GM18868 (cell line): Measurements from ENCODE around the gene MLLT1.

ENCODE experiments used
- ATAC-seq: cut with Tn5 transposase; IDR thresholded peaks from one replicate; pipeline ENCODE4 v1.9.1; 2021; ENCODE audit warnings: mild to moderate bottlenecking, moderate library complexity; ENCODE audit not compliant: unreplicated experiment

Gene MLLT1

DNA sequence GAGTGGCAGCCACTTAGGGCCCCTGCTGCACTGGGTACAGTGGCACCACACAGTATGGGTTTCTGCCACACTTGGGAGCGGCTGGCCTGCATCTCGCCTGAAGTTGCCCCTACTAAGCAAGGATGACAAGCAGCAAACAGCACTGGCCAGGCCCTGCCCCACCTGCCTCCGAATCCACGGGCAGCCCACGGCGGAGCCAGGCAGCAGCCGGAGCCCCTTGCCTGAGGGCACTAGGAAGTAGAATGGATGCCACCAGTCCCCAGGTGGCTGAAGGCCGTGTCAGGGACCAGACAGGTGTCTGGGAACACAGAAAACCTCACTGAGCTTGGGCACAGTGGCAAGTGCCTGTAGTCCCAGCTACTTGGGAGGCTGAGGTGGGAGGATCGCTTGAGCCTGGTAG lies 19.4 kb downstream of the MLLT1 start:
- ATAC-seq, result no peak

DNA sequence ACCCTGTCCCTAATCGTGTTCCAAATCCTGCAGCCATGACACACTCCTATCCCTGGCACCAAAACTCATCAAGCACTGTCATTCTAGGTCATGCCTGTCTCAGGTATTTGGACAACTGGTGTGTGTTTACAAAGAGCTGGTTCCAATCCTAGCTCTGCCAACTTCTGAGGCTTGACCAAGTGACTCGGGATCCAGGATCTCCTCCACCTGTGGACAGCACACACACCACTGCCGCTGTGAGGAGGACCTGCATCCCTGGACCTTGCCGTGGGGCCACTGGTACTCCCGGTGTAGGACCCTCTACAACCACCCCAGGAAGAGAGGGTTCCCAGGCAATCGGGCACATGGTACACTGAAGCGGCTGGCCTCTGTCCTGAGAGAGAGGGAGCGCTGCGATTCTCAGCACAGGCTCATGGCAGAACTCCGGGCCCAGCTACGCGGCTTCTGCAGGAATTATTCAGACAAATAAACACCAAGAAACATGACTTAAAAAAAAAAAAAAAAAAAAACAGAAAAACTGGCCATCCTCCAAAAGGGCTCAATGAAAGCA lies 20.4 kb downstream of the MLLT1 start:
- no peak for ATAC-seq

DNA sequence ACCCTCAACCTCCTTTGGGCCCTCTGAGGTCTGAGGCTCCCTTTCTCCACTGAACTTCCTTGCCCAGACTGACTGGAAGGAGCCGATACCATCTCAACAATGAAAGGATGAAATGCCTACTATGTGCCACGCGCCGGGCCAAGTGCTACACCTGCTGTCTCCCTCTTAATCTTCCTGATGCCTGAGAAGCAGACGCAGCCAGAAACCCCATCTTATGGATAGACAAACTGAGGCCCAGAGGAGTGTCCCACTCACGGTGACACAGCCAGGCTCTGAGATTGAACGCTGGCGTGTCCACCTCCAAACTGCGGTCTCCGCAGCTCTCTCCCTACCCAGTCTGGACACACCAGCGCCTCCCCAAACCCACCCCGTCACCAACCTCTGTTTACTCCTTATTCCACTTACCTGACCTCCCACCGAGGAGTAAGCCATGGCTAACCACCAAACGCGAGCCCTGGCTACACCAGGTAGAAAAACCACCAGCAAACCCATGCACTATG lies 20.9 kb downstream of the MLLT1 start:
- no peak for ATAC-seq

DNA sequence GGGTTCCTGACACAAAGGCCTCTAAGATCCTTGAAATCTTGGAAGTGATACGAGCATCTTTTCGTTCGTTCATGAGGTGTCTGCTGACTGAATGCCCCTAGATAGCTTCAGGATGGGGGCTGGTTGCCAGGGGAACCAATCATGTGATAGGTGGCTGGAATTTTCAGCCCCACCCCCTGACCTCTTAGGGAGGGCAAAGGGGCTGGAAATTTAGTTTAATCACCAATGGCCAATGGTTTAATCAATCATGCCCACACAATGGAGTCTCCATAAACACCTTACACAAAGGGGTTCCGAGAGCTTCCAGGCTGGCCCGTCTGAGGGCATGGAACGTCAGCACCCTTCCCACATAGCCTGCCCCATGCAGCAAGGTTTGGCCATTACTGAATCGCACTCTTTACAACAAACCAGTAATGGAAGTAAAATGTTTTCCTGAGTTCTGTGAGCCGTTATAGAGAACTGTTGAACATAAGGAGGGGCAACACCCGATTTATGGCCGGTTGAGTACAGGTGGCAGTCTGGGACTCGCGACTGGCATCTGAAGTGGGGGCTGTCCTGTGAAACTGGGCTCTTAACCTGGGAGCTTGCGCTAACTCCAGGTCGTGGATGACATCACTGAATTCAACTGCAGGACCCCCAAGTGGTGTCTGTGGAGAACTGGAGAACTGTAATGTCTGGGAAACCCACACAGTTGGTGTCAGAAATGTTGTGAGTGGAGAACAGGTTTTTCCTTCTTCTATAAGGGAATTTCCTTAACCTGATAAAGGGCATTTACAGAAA lies 25.6 kb downstream of the MLLT1 start:
- no peak for ATAC-seq

DNA sequence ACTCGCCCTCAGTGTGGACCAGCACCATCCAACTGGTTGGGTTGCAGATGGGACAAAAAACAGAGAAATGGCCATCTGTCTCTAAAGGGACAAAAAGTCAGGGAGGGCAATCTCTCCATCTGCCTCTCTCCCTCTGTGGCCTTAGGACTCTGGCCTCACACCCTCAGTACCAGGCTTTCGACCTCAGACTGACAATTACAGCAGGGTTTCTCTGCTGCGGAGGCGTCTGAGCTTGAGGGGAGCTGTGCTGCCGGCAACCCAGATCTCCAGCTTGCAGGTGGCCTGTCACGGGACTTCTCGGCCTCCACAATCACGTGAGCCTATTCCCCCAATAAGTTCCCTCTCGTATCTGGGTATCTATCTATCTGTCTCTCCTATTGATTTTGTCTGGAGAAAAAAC lies 27.7 kb downstream of the MLLT1 start:
- no peak for ATAC-seq

DNA sequence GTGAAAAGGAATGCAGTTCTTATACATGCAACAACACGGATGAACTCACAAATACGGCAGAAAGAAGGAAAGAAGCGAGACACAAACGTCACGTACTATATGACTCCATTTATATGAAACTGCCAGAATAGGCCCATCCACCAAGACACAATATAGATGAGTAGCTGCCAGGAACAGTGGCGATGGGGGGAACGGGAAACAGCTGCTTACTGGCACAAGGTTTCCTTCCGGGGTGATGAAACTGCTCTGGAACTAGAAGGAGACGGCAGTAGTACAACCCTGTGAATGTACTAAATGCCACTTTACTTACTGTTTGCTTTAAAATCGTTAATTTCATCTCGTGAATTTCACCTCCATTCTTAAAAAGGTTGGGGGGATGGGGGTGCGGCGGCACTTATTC lies 28.9 kb downstream of the MLLT1 start:
- no peak for ATAC-seq

DNA sequence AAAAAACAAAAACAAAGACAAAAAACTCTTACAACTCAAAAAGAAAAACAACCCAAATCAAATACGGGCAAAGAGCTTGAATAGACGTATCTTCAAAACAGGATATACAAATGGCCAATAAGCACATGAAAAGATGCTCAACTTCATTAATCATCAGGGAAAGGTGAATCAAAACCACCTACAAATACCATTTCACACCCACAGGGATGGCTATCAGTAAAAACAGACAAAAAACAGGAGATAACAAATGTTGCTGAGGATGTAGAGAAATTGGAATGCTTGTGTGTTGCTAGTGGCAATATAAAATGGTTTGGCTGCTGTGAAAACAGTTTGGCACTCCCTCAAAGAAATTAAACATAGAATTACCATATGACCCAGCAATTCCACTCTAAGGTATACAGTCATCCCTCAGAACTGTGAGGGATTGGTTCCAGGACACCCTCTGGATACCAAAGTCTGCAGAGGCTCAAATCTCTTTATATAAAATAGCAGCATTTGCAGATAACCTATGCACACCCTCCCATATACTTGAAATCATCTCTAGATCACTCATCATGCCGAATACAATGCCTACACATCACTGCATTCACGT lies 29.7 kb downstream of the MLLT1 start:
- no peak for ATAC-seq

DNA sequence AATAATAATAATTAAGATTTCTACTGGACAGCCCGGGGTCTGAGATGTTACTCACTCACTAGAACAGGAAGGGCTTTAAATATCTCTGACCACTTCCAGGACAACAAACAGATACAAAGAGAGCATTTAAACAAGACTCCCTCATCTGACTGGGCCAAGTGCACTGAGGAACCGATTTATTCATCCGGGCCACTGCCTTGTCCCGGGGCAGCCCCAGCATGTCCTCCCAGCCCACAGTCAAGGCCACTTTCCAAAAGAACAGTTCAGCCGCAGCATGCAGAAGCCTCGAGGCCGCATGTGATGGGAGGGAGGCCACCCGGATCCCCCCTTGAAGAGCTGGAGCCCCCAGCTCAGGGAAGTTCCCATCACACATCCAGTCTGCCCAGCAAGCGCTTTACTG lies 30.5 kb downstream of the MLLT1 start:
- ATAC-seq, result no peak

DNA sequence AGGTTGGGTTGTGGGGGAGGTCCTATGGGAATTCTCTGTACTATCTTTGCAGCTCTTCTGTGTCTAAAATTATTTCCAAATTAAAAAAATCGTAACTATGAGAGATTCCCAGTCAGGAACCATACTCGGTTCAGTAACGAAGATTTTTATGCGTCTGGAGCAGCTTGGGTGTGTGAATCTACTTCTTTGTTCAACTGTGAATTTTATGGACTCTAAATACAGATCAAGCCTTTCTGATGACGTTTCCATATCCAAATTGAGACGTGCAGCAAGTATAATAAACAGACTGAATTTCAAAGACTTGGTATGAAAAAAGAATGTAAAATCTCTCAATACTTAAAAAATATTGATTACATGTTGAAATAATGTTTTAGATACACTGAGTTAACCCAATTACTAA lies 30.9 kb downstream of the MLLT1 start:
- no peak for ATAC-seq

DNA sequence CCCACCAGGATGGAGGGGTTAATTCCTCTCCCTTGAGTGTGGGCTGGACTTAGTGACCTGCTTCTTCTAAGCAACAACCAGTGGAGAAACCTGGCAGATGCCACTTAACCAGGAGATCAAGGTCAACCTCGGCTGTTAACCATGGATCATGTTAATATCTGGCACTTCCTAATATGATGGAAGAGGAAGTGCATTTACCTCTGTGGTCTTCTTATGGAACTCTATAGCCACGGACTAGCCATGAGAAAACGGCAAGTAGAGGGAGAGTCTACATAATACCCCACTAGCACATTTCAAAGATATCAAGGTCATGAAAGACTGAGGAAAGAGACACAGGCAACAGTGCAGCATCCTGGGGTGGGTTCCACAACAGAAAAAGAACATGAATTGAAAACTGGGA lies 31.4 kb downstream of the MLLT1 start:
- no peak for ATAC-seq

DNA sequence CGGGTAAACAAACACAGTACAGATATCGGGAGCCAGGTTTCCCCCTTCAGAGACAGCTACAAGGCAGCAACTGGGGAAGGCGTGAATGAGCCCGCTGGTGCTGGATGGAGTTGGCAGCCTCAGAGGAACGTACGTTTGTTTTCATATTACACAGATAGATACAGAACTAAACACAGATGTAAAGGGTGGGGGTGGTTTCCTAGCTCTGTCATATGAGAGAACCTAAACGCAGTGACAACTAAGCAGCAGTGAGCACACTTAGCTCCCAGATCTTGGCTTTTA lies 32.8 kb downstream of the MLLT1 start:
- no peak for ATAC-seq

DNA sequence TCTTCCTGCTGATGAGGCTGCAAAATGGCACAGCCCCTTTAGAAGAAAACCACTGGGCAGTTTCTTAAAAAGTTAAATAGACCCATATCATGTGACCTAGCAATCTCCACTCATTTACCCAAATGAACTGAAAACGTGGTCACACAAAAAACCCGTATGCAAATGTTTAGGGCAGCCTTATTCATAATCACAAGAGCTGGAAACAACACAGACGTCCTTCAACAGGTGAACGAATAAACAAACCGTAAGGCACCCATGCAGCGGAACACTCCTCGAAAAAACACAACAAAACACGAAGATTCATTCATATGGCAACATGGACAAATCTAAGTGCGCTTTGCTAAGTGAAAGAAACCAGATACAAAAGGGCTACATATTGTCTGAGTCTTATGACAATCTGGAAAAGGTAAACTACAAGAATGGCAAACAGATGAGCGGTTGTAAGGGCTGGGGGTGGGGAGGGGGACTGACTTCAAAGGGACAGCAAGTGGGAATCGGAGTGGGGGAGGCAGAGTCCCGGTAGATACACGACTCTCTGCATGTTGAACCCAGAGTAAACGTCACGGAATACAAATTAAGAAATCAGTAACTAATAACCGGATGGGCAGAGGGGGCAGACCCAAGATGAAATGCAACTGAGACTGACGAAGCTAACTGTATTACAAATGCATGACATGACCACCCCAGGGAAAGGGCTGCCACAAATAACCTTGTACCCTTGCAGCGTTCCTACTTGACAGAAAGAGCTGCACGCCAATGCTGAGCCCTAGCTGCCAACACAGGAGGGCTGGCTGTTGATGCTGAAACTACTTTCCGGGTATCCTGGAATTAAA lies 33.4 kb downstream of the MLLT1 start:
- no peak for ATAC-seq

DNA sequence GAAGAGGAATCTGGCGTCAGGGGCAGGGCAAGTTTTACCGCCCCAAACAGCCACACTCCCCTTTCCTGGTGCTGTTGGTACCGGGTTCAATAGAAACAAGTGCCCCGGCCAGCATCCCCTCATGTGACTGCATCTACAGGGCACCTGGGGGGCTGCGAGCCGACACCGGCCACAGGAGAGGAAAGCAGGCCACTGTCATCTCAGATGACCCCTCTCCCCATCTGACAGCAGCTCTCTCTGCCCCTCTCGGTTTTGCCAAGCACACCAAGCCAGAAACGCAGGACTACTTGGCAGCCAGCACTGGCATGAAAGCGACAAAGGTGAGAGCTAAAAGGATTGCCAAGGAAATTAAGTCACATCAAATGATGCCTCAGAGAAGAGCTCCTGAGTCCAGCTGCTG lies 37.1 kb downstream of the MLLT1 start:
- ATAC-seq, result no peak

DNA sequence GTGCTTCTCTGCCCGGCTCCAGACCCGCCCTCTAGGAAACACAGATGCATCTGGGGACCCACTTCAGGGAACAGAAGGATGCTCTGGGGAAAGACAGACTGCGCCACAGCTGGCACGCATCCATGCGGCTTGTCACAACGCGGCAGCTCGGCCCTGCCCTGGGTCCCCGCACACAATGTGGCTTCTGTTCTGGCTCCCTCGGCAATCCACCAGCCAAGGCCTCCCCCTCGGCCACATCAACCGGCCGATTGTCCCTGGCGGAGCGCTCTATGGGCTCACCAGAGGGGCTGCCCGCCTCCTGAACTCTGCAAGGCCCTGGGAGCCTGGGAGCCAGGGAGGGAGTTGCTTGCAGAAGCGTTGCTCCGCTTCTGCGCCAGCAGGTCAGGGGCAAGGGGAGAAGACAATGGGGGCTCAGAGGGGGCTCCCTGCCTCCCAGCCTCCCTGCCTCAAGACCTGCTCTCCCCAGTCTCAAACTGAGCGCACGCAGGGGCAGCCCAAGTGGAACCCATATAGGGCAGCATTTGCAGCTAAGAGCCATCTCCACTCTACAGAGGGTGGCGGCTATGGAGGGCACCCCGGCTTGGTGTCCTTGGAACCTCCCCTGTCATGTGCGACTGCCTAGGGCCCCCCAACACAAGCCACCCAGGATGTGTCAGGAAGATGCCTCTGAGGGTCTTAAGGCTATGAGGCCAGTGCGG lies 37.9 kb downstream of the MLLT1 start:
- ATAC-seq, result no peak

DNA sequence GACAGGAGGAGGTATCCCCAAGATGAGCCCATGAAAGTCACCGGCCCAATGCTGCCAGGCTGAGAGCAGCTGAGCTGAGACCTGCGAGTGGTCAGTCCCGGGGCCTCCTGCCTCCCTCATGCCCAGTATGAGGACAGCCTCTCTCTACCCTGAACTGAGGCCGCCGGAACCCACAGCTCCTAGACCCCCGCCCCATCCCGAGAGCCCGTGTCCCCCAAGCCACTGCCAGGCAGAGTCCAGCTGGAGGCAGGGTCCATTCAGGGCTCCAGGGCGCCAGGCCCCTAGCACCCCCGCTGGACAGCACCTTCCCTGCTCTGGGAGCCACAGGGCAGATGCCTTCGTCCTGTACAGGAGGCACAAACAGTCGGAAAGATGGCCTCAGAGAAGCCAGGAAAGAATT lies 38.7 kb downstream of the MLLT1 start:
- ATAC-seq, result no peak

DNA sequence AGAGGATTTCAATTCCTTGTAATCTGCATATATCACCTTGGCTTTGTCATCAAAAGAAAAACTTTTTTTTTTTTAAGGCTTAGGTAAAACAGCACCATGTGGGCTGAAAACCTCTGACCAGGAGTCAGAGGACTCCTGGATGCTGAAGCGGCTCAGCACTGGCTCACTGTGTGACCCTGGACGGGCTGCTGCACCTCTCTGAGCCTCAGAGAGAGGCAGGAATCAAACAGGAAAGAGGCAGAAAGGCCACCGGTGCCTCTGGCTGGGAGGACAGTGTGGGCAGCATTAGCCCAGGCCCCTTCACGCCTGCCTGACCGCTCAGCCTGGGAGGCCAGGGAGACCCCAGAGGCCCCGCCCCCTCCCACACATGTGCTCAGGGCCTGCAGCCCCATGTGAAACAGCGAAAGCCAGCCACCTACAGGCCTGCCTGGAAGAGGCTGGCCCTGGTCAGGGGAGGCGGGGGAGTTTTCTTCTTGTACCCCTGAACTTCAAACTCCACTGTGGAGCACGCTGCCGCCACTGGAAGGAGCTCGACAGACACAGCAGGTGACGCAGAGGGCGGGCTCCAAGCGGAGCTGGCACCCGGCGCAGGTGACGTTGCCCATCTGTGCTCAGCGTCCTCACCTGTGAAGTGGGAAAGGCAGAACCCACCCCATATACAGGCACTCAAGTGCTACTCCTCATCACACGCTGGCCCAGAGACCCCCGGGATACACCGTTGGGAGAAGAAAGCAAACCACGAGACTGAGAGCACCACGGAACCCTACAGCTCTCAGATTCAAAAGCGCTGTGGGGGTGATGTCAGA lies 39.7 kb downstream of the MLLT1 start:
- ATAC-seq, result no peak

DNA sequence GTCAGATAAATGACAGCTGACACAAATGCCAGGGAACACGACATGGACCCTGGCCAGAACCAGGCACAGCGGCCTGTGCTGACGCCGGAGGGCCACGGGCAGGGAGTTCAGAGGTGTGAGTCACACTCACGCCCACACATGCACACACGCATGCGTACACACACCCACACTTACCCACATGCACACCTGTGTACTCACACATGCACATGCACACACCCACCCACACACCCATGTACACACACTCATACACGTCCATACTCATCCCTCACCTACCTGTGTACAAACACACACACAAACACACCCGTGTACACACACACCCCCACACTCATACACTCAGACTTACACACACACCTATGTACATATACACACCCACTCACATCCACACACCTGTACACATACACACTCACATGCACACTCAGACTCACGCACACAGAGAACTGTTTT lies 40.4 kb downstream of the MLLT1 start:
- no peak for ATAC-seq

DNA sequence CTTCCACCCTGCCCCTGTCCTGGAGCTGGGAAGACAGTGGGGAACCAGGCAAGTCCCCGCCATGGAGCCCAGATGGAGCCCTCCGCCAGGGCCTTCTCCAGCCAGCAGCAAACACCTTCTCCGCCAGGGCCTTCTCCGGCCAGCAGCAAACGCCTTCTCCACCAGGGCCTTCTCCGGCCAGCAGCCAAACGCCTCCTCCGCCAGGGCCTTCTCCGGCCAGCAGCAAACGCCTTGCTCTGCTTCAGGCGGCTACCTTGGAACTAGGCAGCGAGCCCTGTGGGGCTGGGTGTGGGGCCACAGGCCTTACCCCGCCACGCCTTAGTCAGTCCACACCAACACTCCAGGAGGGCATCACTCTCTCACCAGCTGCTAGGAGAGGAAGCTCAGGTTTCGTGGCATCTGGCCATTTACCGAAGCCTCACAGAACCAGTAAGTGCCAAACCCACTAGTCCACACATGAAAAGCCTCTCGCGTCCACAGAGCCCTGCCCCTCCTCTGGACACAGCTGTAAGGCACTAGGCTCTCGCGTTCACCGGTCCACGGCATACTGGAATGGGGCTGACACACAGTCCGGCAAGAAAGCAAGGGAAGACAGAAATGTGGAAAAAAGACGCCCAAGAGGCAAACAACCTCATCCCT lies 41.0 kb downstream of the MLLT1 start:
- ATAC-seq, result no peak

DNA sequence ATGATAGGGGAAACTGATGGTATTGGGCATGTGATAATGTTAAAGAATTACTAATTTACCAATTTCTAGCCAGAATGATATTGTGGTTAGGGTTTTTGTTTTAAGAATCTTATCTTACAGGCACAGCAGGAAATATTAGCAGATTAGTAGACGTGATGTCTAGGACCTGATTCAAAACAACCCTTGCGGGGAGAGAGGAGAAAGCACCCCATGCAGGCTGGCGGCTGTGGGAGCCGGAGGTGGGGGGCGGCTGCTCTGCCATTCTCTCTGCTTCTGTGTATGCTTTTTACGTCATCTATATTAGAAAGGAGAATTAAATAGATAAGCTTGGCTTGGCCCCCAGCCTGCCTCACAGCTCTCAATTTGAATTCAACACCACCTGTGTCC lies 41.5 kb downstream of the MLLT1 start:
- ATAC-seq, result no peak
